GM23338 (cell line): ENCODE results near the gene SLC38A10. TPM values are rescaled to one million over a fixed set of nuclear protein-coding genes. Genes with fewer than 3 reads are reported as not detected.

Experiments used
- ATAC-seq: fragments of 200-7000 bp; cut with Tn5 transposase; 3 replicates; pipeline ENCODE4 v1.9.1; 2020
- DNase-seq: peaks from one replicate; pipeline ENCODE4 v3.0.0-alpha.2; 2015; ENCODE audit warnings: low spot score
- H2AFZ ChIP-seq: fragments of 200-600 bp; sonication (generic); 2 replicates; pipeline ENCODE4 v1.8.0; 2016; ENCODE audit warnings: antibody characterized with exemption, mild to moderate bottlenecking, moderate library complexity
- H3F3A ChIP-seq: fragments of 200-600 bp; sonication (generic); replicated peaks from 2 replicates; pipeline ENCODE4 v1.8.0; 2017; ENCODE audit warnings: antibody characterized with exemption, mixed run types, low read depth
- H3K27ac ChIP-seq: fragments of 200-600 bp; sonication (generic); 2 replicates; pipeline ENCODE4 v1.6.1; 2016; ENCODE audit warnings: low read depth
- H3K27me3 ChIP-seq: fragments of 200-600 bp; sonication (generic); 2 replicates; pipeline ENCODE4 v1.8.0; 2016; ENCODE audit warnings: mild to moderate bottlenecking, mixed run types, moderate library complexity; ENCODE audit not compliant: insufficient read depth
- H3K36me3 ChIP-seq: fragments of 200-600 bp; sonication (generic); 2 replicates; pipeline ENCODE4 v1.8.0; 2016; ENCODE audit warnings: mild to moderate bottlenecking; ENCODE audit not compliant: insufficient read depth
- H3K4me1 ChIP-seq: fragments of 200-600 bp; sonication (generic); 2 replicates; pipeline ENCODE4 v1.8.0; 2016; ENCODE audit warnings: mild to moderate bottlenecking, moderate library complexity; ENCODE audit not compliant: insufficient read depth
- H3K4me2 ChIP-seq: fragments of 200-600 bp; sonication (generic); 2 replicates; pipeline ENCODE4 v1.7.1; 2017; ENCODE audit warnings: mixed run types
- H3K4me3 ChIP-seq: fragments of 200-600 bp; sonication (generic); 2 replicates; pipeline ENCODE4 v1.6.1; 2016; ENCODE audit warnings: mixed run types
- H3K79me2 ChIP-seq: fragments of 200-600 bp; sonication (generic); replicated peaks from 2 replicates; pipeline ENCODE4 v1.8.0; 2017; ENCODE audit warnings: mild to moderate bottlenecking; ENCODE audit not compliant: insufficient read depth
- H3K9me2 ChIP-seq: fragments of 200-600 bp; sonication (generic); 2 replicates; pipeline ENCODE4 v1.8.0; 2017; ENCODE audit not compliant: insufficient read depth
- H4K20me1 ChIP-seq: fragments of 200-600 bp; sonication (generic); replicated peaks from 2 replicates; pipeline ENCODE4 v1.8.0; 2017; ENCODE audit warnings: mild to moderate bottlenecking; ENCODE audit not compliant: insufficient read depth
- H3K27ac Mint-ChIP-seq: 2 replicates; pipeline ENCODE4 v1.8.0; 2020; ENCODE audit warnings: inconsistent platforms, mild to moderate bottlenecking, moderate library complexity, mixed read lengths
- H3K27me3 Mint-ChIP-seq: 3 replicates; pipeline ENCODE4 v1.8.0; 2022; ENCODE audit warnings: low read depth, mild to moderate bottlenecking, moderate library complexity, mixed read lengths, inconsistent platforms; ENCODE audit not compliant: insufficient read depth, poor library complexity
- H3K36me3 Mint-ChIP-seq: 3 replicates; pipeline ENCODE4 v1.8.0; 2021; ENCODE audit warnings: low read depth, mild to moderate bottlenecking, inconsistent platforms, moderate library complexity, mixed read lengths
- H3K4me1 Mint-ChIP-seq: 3 replicates; pipeline ENCODE4 v1.8.0; 2020; ENCODE audit warnings: mild to moderate bottlenecking, inconsistent platforms, mixed read lengths
- H3K4me3 Mint-ChIP-seq: 3 replicates; pipeline ENCODE4 v1.8.0; 2021; ENCODE audit warnings: moderate library complexity, mild to moderate bottlenecking, inconsistent platforms, mixed read lengths
- H3K9me3 Mint-ChIP-seq: 3 replicates; pipeline ENCODE4 v1.8.0; 2020; ENCODE audit warnings: moderate library complexity, mild to moderate bottlenecking, inconsistent platforms, mixed read lengths
- CREB1 ChIP-seq: fragments of 250-450 bp; sonication (Bioruptor Pico); IDR thresholded peaks from 2 replicates; pipeline ENCODE4 v1.5.0; 2020; ENCODE audit warnings: low read depth, mild to moderate bottlenecking, moderate library complexity
- EZH2phosphoT487 ChIP-seq: fragments of 200-600 bp; sonication (generic); IDR thresholded peaks from one replicate; pipeline ENCODE4 v1.8.1; 2018; ENCODE audit warnings: antibody characterized with exemption; ENCODE audit not compliant: unreplicated experiment
- NANOG ChIP-seq: IDR thresholded peaks from 2 replicates; pipeline ENCODE4 v1.6.1; 2016; ENCODE audit warnings: antibody characterized with exemption, borderline replicate concordance
- POLR2AphosphoS5 ChIP-seq: IDR thresholded peaks from 2 replicates; pipeline ENCODE4 v1.6.1; 2016; ENCODE audit warnings: antibody characterized with exemption, low read depth
- STAT1 ChIP-seq: IDR thresholded peaks from one replicate; pipeline ENCODE4 v1.6.1; 2016; ENCODE audit warnings: antibody characterized with exemption; ENCODE audit not compliant: unreplicated experiment
- ZNF331 ChIP-seq: fragments of 250-450 bp; sonication (Bioruptor Pico); IDR thresholded peaks from 2 replicates; pipeline ENCODE4 v1.5.0; 2020; ENCODE audit warnings: low read depth, mild to moderate bottlenecking, moderate library complexity
- polyA plus RNA-seq: library from polyadenylated mRNA; unstranded; fragments of >200 nt; fragmentation: Nextera tagmentation; extraction: Ambion mirVana; gene quantifications from 2 replicates; pipeline ENCODE4 v1.2.1, GENCODE V29; 2016
- total RNA-seq: library from RNA; depleted of rRNA; stranded (reverse); fragments of >200 nt; shearing (Covaris generic); gene quantifications from 2 replicates; pipeline ENCODE4 v1.2.3, GENCODE V29; 2014
- TF ChIP-seq, protein P1 (sequence below): fragments of 250-450 bp; sonication (Bioruptor Pico); IDR thresholded peaks from 2 replicates; pipeline ENCODE4 v1.5.0; 2020; ENCODE audit warnings: mild to moderate bottlenecking, moderate library complexity
- TF ChIP-seq, protein P2 (sequence below): IDR thresholded peaks from one replicate; pipeline ENCODE4 v1.6.1; 2018; ENCODE audit warnings: antibody characterized with exemption; ENCODE audit not compliant: unreplicated experiment
- TF ChIP-seq, protein P3 (sequence below), 2 experiments: fragments of 200-600 bp in 1 of 2; sonication (generic) in 1 of 2; conservative IDR thresholded peaks; 2 replicates each; pipeline versions ENCODE4 v1.5.1 to v1.6.1; 2016 to 2017; ENCODE audit warnings: antibody characterized with exemption in 2 of 2, low read depth in 2 of 2, mild to moderate bottlenecking in 2 of 2, moderate library complexity in 1 of 2
- TF ChIP-seq, protein P4 (sequence below): IDR thresholded peaks from 2 replicates; pipeline ENCODE4 v1.6.1; 2016; ENCODE audit warnings: antibody characterized with exemption

The SLC38A10 gene
- total and polyA plus RNA-seq, 2 experiments from 2014 or later, result 17.1 to 55.8 TPM

DNA sequence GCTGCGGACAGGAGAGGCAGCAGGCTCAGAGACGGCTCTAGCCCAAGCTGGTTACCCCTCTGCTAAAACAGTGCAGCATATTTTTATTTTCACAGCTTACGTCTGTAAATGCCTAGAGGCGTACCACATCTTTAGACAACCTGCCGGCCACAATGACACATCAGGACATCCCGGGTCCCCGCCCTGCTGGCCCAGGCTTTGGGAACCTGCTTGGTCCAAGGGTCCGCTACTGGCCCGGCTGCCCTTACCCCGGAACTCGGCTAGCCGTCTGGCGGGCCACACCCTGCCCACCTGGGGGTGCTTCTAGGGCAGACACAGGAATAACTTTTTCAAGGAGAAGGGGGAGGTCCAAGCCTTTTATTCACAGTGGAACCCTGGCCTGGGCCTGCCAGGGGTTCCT is 76.6 kb downstream of the SLC38A10 start:
- Mint-ChIP-seq H3K27me3 (peaks cover 5% of the 10 kb centered on the region), H3K4me1 (peaks cover 9% of the 10 kb centered on the region), H3K9me3 (no peaks in the 10 kb centered on the region), H3K36me3 (no peaks in the 10 kb centered on the region; the same call in 1 of the 3 replicates), H3K27ac (no peak overlapping the region), H3K4me3 (no peak overlapping the region)
- no peaks in the 10 kb centered on the region for H3K9me2 ChIP-seq
- H3K4me1 ChIP-seq, result peaks cover 9% of the 10 kb centered on the region; the same call in 1 of the 2 replicates
- H3K4me2 ChIP-seq, result no peak overlapping the region
- H3K79me2 ChIP-seq, result peaks cover 50% of the 10 kb centered on the region
- H3K4me3 ChIP-seq, result no peak overlapping the region
- DNase-seq, result no peak
- no peak overlapping the region for H3K27ac ChIP-seq
- no peak for ATAC-seq
- H3K36me3 ChIP-seq, result no peaks in the 10 kb centered on the region
- H2AFZ ChIP-seq, result no peak overlapping the region
- TF ChIP-seq POLR2AphosphoS5 (no peak), CREB1 (CRISPR knock-in tag) (no peak), ZNF331 (CRISPR knock-in tag) (no peak), NANOG (no peak), STAT1 (no peak), EZH2phosphoT487 (no peak)
- TF ChIP-seq, protein P1, sequence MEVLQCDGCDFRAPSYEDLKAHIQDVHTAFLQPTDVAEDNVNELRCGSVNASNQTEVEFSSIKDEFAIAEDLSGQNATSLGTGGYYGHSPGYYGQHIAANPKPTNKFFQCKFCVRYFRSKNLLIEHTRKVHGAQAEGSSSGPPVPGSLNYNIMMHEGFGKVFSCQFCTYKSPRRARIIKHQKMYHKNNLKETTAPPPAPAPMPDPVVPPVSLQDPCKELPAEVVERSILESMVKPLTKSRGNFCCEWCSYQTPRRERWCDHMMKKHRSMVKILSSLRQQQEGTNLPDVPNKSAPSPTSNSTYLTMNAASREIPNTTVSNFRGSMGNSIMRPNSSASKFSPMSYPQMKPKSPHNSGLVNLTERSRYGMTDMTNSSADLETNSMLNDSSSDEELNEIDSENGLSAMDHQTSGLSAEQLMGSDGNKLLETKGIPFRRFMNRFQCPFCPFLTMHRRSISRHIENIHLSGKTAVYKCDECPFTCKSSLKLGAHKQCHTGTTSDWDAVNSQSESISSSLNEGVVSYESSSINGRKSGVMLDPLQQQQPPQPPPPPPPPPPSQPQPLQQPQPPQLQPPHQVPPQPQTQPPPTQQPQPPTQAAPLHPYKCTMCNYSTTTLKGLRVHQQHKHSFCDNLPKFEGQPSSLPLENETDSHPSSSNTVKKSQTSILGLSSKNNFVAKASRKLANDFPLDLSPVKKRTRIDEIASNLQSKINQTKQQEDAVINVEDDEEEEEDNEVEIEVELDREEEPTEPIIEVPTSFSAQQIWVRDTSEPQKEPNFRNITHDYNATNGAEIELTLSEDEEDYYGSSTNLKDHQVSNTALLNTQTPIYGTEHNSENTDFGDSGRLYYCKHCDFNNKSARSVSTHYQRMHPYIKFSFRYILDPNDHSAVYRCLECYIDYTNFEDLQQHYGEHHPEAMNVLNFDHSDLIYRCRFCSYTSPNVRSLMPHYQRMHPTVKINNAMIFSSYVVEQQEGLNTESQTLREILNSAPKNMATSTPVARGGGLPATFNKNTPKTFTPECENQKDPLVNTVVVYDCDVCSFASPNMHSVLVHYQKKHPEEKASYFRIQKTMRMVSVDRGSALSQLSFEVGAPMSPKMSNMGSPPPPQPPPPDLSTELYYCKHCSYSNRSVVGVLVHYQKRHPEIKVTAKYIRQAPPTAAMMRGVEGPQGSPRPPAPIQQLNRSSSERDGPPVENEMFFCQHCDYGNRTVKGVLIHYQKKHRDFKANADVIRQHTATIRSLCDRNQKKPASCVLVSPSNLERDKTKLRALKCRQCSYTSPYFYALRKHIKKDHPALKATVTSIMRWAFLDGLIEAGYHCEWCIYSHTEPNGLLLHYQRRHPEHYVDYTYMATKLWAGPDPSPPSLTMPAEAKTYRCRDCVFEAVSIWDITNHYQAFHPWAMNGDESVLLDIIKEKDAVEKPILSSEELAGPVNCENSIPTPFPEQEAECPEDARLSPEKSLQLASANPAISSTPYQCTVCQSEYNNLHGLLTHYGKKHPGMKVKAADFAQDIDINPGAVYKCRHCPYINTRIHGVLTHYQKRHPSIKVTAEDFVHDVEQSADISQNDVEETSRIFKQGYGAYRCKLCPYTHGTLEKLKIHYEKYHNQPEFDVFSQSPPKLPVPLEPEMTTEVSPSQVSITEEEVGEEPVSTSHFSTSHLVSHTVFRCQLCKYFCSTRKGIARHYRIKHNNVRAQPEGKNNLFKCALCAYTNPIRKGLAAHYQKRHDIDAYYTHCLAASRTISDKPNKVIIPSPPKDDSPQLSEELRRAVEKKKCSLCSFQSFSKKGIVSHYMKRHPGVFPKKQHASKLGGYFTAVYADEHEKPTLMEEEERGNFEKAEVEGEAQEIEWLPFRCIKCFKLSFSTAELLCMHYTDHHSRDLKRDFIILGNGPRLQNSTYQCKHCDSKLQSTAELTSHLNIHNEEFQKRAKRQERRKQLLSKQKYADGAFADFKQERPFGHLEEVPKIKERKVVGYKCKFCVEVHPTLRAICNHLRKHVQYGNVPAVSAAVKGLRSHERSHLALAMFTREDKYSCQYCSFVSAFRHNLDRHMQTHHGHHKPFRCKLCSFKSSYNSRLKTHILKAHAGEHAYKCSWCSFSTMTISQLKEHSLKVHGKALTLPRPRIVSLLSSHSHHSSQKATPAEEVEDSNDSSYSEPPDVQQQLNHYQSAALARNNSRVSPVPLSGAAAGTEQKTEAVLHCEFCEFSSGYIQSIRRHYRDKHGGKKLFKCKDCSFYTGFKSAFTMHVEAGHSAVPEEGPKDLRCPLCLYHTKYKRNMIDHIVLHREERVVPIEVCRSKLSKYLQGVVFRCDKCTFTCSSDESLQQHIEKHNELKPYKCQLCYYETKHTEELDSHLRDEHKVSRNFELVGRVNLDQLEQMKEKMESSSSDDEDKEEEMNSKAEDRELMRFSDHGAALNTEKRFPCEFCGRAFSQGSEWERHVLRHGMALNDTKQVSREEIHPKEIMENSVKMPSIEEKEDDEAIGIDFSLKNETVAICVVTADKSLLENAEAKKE, result no peak
- TF ChIP-seq, protein P2, sequence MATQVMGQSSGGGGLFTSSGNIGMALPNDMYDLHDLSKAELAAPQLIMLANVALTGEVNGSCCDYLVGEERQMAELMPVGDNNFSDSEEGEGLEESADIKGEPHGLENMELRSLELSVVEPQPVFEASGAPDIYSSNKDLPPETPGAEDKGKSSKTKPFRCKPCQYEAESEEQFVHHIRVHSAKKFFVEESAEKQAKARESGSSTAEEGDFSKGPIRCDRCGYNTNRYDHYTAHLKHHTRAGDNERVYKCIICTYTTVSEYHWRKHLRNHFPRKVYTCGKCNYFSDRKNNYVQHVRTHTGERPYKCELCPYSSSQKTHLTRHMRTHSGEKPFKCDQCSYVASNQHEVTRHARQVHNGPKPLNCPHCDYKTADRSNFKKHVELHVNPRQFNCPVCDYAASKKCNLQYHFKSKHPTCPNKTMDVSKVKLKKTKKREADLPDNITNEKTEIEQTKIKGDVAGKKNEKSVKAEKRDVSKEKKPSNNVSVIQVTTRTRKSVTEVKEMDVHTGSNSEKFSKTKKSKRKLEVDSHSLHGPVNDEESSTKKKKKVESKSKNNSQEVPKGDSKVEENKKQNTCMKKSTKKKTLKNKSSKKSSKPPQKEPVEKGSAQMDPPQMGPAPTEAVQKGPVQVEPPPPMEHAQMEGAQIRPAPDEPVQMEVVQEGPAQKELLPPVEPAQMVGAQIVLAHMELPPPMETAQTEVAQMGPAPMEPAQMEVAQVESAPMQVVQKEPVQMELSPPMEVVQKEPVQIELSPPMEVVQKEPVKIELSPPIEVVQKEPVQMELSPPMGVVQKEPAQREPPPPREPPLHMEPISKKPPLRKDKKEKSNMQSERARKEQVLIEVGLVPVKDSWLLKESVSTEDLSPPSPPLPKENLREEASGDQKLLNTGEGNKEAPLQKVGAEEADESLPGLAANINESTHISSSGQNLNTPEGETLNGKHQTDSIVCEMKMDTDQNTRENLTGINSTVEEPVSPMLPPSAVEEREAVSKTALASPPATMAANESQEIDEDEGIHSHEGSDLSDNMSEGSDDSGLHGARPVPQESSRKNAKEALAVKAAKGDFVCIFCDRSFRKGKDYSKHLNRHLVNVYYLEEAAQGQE, result no peak
- TF ChIP-seq, protein P3, sequence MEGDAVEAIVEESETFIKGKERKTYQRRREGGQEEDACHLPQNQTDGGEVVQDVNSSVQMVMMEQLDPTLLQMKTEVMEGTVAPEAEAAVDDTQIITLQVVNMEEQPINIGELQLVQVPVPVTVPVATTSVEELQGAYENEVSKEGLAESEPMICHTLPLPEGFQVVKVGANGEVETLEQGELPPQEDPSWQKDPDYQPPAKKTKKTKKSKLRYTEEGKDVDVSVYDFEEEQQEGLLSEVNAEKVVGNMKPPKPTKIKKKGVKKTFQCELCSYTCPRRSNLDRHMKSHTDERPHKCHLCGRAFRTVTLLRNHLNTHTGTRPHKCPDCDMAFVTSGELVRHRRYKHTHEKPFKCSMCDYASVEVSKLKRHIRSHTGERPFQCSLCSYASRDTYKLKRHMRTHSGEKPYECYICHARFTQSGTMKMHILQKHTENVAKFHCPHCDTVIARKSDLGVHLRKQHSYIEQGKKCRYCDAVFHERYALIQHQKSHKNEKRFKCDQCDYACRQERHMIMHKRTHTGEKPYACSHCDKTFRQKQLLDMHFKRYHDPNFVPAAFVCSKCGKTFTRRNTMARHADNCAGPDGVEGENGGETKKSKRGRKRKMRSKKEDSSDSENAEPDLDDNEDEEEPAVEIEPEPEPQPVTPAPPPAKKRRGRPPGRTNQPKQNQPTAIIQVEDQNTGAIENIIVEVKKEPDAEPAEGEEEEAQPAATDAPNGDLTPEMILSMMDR (conservative IDR thresholded peaks at IDR 0.05; ENCODE audit: low read depth in 2 of 2), result no peak
- TF ChIP-seq, protein P4, sequence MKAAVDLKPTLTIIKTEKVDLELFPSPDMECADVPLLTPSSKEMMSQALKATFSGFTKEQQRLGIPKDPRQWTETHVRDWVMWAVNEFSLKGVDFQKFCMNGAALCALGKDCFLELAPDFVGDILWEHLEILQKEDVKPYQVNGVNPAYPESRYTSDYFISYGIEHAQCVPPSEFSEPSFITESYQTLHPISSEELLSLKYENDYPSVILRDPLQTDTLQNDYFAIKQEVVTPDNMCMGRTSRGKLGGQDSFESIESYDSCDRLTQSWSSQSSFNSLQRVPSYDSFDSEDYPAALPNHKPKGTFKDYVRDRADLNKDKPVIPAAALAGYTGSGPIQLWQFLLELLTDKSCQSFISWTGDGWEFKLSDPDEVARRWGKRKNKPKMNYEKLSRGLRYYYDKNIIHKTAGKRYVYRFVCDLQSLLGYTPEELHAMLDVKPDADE, result no peak
- no peaks in the 10 kb centered on the region for H3K27me3 ChIP-seq
- H3F3A ChIP-seq, result no peaks in the 10 kb centered on the region
- peaks cover 8% of the 10 kb centered on the region for H4K20me1 ChIP-seq
